Ectodermal cell (in vitro differentiated cells): ENCODE data around the gene PEDS1.
A peak's percentile ranks its signal among the peaks of the same experiment; 100 is the strongest.
"Not testable (repeated sequence)": the region's sequence is repeated elsewhere in the genome, so short reads cannot be mapped to it uniquely, and the experiment has no call there.

ENCODE experiments used
- H3K27ac ChIP-seq: 2 replicates; pipeline ENCODE4 v1.7.0; 2013; ENCODE audit warnings: mild to moderate bottlenecking, low read depth, low read length; ENCODE audit not compliant: insufficient read depth, poor library complexity, severe bottlenecking
- H3K27me3 ChIP-seq: 2 replicates; pipeline ENCODE4 v1.7.0; 2013; ENCODE audit warnings: mild to moderate bottlenecking, low read length; ENCODE audit not compliant: insufficient read depth, control insufficient read depth, poor library complexity, severe bottlenecking
- H3K36me3 ChIP-seq: one replicate; pipeline ENCODE4 v1.7.0; 2013; ENCODE audit warnings: low read length; ENCODE audit not compliant: control insufficient read depth, insufficient read depth
- H3K4me1 ChIP-seq: one replicate; pipeline ENCODE4 v1.7.0; 2013; ENCODE audit warnings: low read length; ENCODE audit not compliant: control insufficient read depth, insufficient read depth
- H3K4me3 ChIP-seq: 2 replicates; pipeline ENCODE4 v1.7.0; 2013; ENCODE audit warnings: low read depth, low read length, control low read depth; ENCODE audit not compliant: insufficient read depth
- H3K9me3 ChIP-seq: 2 replicates; pipeline ENCODE4 v1.7.0; 2013; ENCODE audit warnings: mild to moderate bottlenecking, low read length, moderate library complexity; ENCODE audit not compliant: control insufficient read depth
- WGBS, 2 experiments: methylation state at CpG; one replicate each; pipeline ENCODE4 v1.1.7; 2013; ENCODE audit warnings: missing lambda C conversion rate in 2 of 2; 5-methylcytosine and 5-hydroxymethylcytosine counted together

PEDS1 gene

DNA sequence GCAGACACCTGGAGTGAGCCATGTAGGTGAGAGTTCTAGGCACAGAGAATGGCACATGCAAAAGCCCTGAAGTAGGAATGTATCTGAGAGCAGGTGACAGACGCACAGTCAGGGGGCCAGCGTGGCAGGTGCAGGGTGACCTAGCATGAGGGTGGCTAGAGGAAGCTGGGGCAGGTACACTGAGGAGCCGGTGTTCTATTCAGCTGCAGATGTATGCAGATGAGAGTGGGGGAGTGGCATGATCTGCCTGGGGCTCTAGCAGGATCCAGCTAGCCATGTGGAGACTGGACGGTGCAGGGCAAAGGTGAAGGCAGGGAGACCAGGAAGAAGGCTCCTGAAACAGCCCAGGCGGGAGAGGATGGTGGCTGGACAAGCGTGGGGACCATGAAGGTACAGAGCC lies 10.7 kb downstream of the PEDS1 start:
- Histone ChIP-seq H3K36me3 (peaks cover 10% of the 10 kb centered on the region), H3K9me3 (no peaks in the 10 kb centered on the region), H3K4me3 (no peak overlapping the region), H3K27ac (no peak overlapping the region), H3K27me3 (no peaks in the 10 kb centered on the region), H3K4me1 (peaks cover 16% of the 10 kb centered on the region)
- 78 to 82% methylated on average over 6 of the region's 6 CpGs for WGBS, 2 experiments

DNA sequence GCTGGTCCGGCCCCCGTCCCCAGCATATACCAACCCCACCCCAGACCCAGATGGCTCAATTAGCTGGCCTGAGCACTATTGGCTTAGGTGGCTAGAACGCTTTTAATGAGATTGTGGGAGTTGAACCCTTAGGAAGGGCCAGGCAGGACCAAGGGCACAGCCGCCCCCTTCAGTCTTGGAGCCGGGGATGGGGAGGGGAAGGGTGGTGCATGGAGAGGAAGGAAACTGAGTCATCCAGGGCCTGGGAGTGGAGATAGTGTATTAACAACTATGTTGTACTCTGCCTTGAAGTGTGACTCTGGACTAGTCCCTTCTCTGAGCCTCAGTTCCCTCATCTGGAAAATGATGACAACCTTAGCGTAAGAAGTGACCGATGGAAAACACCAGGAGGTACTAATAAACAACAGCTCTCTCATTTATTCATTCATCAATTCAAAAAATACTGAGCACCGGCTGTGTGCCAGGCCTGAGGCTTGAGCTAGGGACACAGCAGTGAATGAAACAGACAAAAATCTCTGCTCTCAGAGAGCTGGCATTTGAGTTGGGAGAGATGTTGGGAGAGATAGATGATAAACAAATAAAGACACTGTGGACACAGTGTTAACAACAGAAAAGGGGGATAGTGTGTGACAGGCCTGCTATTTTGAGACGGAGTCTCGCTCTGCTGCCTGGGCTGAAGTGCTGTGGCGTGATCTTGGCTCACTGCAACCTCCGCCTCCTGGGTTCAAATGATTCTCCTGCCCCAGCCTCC lies 11.5 kb downstream of the PEDS1 start:
- Histone ChIP-seq H3K27ac (no peak overlapping the region), H3K27me3 (no peaks in the 10 kb centered on the region), H3K4me1 (peaks cover 8% of the 10 kb centered on the region), H3K9me3 (no peaks in the 10 kb centered on the region), H3K36me3 (peaks cover 10% of the 10 kb centered on the region), H3K4me3 (no peak overlapping the region)
- 86 to 87% methylated on average over 11 to 12 of the region's 12 CpGs for WGBS, 2 experiments

DNA sequence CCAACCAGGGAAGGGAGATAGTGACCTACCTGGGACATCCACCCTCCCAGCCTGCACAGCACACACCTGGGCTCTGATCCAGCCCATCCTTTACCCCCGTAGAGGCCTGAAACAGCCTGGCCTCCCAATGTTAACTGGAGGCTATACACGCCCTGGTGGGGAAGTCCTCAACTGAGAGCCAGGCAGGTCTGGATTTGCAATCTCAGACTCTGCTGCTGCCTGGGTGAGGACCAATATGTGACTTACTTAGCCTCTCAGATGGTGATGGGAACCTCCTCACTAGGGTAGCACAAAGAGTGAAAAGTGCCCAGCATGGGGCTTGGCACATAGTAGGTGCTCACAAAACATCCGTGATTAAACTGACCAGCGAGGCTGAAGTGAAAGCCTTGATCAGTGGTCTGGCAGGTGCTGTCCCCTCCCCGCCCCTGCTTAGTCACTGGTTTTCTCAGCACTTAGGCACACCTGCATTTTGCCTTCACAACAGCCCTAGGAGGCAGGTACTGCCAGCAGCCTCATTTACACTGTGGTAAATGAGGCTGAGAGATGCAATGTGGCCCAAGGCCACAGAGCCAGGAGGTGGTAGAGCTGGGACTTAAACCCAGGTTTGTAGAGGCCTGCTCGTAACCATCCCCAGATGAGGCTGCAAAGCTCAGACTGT lies 12.4 kb downstream of the PEDS1 start:
- H3K36me3 ChIP-seq, result peaks cover 10% of the 10 kb centered on the region
- 95 to 96% methylated on average over 6 of the region's 6 CpGs for WGBS, 2 experiments
- no peak overlapping the region for H3K27ac ChIP-seq
- no peaks in the 10 kb centered on the region for H3K9me3 ChIP-seq
- peaks cover under 1% of the 10 kb centered on the region for H3K4me1 ChIP-seq
- no peaks in the 10 kb centered on the region for H3K27me3 ChIP-seq
- no peak overlapping the region for H3K4me3 ChIP-seq

DNA sequence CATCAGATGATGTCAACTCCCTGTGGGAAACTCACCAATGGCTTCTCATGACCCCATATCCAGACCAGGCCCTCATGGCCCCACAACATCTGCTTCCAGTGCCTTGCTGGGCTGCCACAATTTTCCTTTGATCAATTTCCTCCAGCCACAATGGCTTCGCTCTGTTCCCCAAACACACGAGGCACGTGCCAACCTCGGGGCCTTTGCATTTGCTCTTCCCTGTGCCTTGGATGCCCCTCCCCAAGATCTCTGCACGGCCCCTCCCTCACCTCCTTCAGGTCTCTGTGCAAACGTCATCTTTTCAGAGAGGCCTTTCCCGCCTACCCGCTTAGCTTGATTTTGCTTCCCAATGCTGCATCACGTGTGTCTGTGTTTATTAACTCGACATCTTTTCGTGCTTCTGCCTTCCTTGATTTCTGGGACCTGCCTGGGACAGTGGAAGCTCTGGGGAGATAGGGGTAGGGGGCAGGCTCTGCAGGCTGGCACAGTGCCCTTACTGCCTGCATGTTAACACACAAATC lies 13.1 kb downstream of the PEDS1 start:
- Histone ChIP-seq H3K4me1 (no peaks in the 10 kb centered on the region), H3K27ac (no peak overlapping the region), H3K9me3 (no peaks in the 10 kb centered on the region), H3K27me3 (no peaks in the 10 kb centered on the region), H3K36me3 (peaks cover 10% of the 10 kb centered on the region), H3K4me3 (no peak overlapping the region)
- WGBS, 2 experiments, result 96 to 97% methylated on average over 11 of the region's 11 CpGs

DNA sequence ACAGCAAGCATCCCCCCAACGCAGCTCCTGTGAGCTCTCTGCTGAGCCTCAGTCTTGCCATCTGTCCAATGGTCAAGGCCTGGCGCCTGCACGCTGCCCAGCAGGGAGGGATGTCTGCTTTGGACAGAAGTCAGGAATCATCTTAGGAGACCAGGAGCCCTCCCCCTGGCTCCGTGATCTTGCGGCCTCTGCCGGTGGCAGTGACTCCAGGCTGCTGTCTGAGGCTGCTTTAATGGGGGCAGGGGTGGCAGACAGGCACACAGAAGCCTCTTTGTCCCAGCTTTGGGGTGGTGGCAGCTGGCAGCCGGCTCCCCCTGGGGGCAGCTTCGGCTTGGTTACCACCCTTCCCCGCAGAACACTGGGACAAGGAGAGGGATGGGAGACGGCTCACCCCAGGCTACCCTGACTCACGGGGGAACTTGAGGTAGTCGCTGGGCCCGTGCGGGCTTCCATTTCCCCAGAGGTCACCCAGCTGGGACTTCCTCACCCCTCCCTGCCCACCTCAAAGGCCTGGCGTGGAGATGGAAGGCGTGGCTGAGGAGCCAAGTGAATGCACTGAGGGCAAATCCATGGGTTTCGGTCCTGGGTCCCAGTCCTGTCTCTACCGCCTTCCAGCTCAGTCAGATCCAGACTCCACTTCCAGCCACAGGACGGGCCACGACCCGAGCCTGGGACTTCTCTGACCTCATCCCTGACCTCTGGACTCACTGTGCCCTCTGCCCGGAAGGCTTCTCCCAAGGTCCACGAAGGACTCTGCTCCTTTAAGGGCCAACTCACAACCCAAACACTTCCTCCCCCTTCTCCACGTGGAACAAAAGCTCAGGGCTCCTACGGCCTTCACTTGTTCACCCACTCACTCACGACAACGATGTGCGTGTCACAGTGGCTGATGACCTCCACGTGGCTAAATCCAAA lies 14.8 kb downstream of the PEDS1 start:
- no peaks in the 10 kb centered on the region for H3K27me3 ChIP-seq
- 87 to 89% methylated on average over 29 of the region's 29 CpGs for WGBS, 2 experiments
- peak overlapping the region; percentile 8 for H3K27ac ChIP-seq
- H3K4me3 ChIP-seq, result no peak overlapping the region
- H3K9me3 ChIP-seq, result no peaks in the 10 kb centered on the region
- no peaks in the 10 kb centered on the region for H3K4me1 ChIP-seq
- peaks cover 10% of the 10 kb centered on the region for H3K36me3 ChIP-seq

DNA sequence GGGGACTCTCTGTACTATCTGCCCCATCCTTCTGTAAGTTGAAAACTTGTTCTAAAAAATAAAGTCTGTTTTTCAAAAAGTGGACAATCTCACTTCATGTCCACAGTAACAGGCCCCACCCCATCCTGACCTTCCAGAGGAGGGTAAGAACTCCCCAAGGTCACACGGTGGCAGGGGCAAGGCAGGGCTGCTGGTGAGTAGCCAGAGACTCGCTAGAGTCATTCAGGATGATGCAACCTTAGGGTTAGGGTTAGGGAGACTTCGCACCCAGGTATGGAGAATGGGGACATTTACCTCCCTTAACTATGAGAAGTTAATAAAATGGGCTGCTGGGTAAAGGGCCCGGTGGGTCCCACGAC lies 15.4 kb downstream of the PEDS1 start:
- H3K4me3 ChIP-seq, result no peak overlapping the region
- no peaks in the 10 kb centered on the region for H3K9me3 ChIP-seq
- no peak overlapping the region for H3K27ac ChIP-seq
- H3K4me1 ChIP-seq, result no peaks in the 10 kb centered on the region
- H3K36me3 ChIP-seq, result peaks cover 7% of the 10 kb centered on the region
- 93 to 99% methylated on average over 5 of the region's 5 CpGs for WGBS, 2 experiments
- no peaks in the 10 kb centered on the region for H3K27me3 ChIP-seq

DNA sequence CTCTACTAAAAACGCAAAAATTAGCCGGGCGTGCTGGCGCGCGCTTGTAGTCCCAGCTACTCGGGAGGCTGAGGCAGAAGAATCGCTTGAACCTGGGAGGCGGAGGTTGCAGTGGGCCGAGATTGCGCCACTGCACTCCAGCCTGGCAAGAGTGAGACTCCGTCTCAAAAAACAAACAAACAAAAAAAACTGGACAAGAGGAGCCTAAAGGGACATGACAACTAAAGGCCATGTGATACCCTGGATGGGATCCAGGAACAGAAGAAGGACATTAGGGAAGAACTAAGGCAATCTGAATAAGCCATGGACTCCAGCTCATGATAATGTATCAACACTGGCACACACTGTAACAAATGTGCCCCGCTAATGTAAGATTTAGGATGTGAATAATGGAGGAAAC lies 15.8 kb downstream of the PEDS1 start:
- not testable (repeated sequence) for H3K4me3 ChIP-seq, H3K4me1 ChIP-seq, H3K36me3 ChIP-seq, H3K9me3 ChIP-seq, H3K27ac ChIP-seq, H3K27me3 ChIP-seq
- 93 to 97% methylated on average over 13 of the region's 13 CpGs for WGBS, 2 experiments

DNA sequence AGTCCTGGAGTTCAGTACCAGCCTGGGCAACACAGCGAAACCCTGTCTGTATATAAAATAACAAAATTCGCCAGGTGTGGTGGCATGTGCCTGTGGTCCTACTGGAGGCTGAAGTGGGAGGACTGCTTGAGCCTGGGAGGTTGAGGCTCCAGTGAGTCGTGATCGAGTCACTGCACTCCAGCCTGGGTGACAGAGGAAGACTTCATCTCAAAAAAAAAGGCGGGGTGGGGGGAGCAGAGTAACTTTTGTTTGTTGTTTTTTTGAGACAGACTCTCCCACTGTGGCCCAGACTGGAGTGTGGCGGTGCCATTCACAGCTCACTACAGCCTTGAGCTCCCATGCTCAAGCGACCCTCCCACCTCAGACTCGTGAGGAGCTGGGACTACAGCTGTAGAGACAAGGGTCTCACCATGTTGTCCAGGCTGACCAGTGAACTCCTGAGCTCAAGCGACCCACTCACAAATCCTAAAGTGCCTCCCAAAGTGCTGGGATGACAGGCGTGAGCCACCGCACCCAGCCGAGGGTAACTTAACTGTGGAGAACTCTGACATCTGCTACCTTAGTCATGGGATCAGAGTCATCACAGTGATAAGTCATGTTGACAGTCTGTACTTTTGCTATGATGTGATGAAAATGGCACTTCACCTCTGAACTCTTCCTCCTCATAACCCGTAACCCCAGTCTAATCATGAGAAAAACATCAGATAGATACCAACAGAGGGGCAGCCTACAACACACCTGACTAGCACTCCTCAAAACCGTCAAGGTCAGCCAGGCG lies 16.5 kb downstream of the PEDS1 start:
- Histone ChIP-seq H3K9me3 (no peaks in the 10 kb centered on the region), H3K4me1 (no peaks in the 10 kb centered on the region), H3K4me3 (no peak overlapping the region), H3K27me3 (no peaks in the 10 kb centered on the region), H3K27ac (no peak overlapping the region), H3K36me3 (peaks cover 4% of the 10 kb centered on the region)
- 95 to 96% methylated on average over 15 of the region's 15 CpGs for WGBS, 2 experiments

DNA sequence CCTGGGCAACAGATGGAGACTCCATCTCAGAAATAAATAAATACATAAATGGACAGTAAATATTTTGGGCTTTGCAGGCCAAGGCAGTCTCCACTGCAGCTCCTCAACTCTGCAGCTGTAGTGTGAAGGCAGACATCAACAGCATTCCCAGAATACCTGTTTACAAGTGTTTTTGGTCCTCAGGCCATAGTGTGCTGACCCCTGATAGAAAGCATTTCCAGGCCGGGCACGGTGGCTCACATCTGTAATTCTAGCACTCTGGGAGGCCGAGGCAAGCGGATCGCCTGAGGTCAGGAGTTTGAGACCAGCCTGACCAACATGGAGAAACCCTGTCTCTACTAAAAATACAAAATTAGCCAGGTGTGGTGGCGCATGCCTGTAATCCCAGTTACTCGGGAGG lies 18.4 kb downstream of the PEDS1 start:
- WGBS, 2 experiments, result 87 to 93% methylated on average over 7 of the region's 7 CpGs
- H3K4me3 ChIP-seq, H3K9me3 ChIP-seq, H3K27me3 ChIP-seq, H3K4me1 ChIP-seq, H3K36me3 ChIP-seq, H3K27ac ChIP-seq: not testable (repeated sequence)
